A172 (cell line): Measurements from ENCODE around the gene DDB1. TPM values are rescaled to one million over a fixed set of nuclear protein-coding genes. Genes with fewer than 3 reads are reported as not detected.

Experiments
- DNase-seq: peaks from one replicate; pipeline ENCODE4 v3.0.0-alpha.2; 2015; ENCODE audit warnings: low spot score
- total RNA-seq: library from RNA; depleted of rRNA; stranded (reverse); fragments of >200 nt; shearing (Covaris generic); gene quantifications from 2 replicates; pipeline ENCODE4 v1.2.3, GENCODE V29; 2014

DDB1 gene
- total RNA-seq, 1 experiment from 2014 or later = 155 TPM

DNA sequence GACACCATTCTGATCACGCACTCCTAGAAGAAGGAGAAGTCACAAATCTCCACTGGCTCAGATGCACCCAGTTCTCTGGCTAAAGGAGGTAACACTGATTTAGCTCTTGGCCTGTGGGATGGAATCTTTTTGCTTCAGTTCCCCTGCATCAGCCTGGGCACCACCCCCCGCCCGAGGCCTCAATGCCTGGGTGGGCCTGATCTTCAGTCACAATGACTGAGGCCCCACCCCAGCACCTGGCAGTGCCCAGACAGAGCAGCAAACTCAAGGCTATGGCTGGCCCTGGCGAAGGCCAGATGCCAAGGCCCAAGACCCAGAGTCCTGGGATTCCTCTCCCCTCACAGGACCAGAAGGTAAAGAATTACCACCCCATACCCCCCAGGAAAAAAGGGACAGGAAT lies 23.8 kb upstream of the DDB1 start:
- DNase-seq = no peak

DNA sequence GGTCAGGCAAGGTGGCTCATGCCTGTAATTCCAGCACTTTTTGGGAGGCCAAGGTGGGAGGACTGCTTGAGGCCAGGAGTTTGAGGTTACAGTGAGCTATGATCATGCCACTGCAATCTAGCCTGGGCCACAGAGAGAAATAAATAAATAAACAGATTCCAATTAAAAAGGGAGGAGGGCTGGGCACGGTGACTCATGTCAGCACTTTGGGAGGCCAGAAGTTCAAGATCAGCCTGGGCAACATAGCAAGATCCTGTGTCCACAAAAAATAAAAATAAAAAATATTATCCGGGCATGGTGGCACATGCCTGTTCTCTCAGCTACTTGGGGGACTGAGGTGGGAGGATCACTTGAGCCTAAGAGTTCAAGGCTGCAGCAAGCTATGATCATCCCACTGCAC lies 21.3 kb upstream of the DDB1 start:
- DNase-seq = no peak

DNA sequence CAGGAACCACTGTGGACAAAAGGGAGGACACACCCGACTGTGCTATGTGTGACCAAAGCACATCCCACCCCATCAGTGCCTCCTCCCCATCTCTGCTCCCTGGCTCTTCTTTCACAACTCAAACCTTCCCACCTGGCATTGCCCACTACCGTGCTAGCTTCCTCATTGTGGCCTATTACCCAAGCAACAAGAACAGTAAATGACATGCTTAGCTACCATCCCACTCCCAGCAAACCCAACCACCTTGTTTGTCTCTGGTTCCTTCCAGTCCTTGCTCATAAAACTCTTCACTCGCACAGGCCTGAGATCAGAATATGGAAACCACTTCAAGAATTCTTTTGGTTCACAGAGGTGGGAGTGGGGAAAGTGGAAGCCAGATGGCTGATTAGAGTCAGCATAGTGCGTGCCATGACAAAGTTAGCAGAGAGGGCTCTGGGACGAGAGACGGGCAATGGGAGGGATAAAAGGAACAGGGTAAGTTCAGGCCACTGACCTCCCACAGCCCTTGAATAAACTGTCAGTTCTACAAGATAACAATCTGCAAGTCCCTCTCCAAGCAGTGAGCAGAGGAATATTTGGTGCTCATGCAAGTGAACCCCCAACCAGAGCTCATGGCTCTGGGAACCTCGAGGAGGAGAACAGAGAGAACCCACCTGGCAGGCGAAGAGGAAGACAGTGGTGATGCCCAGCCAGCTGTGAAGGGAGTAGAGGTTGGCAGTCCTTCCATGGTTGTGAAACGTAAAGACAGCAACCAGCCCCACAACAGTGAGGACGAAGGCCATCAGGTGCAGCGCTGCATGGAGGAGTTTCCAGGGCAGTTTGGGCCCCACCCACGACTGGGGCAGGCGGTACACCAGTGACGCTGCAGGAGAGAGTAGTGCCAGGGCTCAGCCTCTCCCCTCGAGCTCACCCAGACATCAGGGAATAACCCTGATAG lies 20.5 kb upstream of the DDB1 start:
- no peak for DNase-seq

DNA sequence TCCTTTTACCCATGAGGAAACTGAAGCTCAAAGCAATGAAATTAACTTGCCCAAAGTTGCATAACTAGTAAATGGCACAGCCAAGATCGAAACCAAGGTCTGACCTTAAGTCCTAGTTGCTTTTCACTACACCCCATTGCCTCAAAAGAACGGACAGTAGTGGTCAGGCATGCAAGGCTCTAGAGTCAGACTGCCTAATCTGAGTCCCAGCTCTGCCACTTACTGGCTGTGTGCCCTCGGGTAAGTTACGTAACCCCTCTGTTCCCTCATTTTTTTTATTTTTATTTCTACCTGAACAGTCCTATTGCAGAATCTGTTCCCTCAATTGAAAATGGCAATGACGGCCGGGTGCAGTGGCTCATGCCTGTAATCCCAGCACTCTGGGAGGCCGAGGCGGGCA lies 19.1 kb upstream of the DDB1 start:
- no peak for DNase-seq

DNA sequence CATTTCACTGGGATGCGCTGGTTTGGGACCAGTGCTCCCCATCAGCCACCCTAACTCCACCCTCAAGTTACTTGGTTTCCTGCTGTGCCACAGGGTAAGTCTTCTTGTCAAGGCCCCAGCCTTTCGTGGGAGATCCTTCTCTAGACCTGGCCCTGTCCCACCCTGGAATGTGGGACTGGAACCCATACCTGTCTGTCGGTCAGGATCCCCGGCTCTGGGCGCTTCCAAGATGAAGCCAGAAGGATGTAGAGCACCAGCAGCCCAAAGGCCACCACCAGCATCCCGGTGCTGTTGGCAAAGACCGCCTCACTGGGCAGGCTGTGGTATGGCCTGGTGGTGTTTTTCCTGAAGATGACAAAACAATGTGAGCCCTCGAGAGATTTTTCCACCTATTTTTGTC lies 17.9 kb upstream of the DDB1 start:
- DNase-seq = no peak

DNA sequence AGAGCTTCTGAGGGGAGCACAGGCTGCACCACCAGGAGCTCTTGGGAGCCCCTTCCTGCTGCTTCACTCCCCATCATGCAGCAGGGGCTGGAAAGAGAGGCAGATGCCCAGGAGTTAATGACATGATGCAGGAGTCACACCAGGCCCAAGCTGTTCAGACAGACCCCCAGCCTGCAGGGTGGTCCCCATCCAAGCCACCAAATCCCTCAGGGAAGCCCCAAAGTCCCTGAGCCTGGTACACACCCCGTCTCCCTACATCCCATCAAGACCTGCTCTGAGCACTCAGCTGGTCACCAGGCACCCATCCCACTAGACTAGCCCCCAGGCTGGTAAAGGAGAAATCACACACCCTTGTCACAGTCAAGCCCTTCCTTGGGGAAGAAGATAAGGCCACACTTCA lies 17.4 kb upstream of the DDB1 start:
- no peak for DNase-seq

DNA sequence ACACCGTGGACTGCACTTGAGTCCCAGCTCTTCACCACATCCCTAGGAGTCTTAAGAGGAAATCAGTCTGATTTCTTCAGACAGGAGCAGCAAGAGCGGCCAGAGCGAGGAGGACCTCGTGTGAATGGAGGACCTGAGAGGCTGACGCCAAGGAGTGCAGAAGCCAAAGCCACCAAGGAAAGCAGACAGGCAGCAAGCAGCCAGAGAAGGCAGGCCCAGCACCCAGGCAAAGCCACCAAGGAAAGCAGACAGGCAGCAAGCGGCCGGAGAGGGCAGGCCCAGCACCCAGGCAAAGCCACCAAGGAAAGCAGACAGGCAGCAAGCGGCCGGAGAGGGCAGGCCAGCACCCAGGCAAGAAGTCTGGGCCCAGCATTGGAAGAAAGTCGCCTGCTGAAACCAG lies 17.0 kb upstream of the DDB1 start:
- DNase-seq = no peak

DNA sequence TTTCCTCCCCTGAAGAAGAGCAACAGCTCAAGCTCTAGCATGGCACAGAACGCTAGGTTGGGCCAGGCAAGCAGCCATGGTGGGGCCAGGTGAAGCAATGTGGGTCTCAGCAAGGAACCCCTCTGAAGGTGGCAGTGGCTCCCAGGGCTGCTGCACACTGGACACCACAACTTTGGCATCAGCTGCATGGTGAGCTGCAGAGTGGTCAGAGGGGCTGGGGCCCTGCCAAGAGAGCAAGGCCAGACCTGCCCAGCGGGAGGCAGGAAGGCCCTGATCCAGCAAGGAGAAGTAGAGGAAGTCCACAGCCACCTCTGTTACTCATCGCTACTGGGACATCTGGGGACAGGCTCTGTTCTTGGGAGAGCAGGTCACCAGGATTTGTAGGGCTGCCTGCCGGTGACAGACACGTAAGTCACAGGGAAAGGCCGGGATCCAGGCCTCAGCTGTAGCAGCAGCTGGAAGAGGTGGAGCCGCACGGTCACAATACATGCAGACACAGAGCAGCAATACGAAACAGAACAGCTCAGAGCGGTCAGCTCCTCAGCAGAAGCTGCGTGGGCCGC lies 16.4 kb upstream of the DDB1 start:
- no peak for DNase-seq

DNA sequence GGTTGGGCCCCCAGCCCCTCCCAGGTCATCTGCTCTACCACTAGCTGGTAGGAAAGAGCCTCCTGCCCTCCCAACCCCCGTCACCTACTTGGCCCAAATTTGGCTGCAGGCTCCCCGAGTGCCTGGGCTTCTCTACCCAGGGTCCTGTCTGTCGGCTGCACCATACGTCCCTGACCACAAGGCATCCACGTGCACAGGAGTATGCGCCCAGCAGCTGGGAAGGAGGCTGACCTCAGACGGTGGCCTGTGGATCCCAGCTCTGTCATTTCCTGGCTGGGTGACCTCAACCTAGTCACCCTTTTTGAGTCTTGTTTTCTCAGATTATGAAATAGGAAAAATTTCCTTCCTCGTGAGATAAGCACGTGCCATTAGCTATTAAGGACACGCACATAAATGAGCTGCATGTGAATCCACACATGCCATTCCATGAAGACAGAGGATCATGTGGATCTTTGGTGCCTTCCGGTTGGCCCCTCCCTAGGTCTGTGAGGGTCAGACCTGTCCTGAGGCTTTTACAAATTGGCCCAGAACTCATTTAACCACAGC lies 15.1 kb upstream of the DDB1 start:
- no peak for DNase-seq

DNA sequence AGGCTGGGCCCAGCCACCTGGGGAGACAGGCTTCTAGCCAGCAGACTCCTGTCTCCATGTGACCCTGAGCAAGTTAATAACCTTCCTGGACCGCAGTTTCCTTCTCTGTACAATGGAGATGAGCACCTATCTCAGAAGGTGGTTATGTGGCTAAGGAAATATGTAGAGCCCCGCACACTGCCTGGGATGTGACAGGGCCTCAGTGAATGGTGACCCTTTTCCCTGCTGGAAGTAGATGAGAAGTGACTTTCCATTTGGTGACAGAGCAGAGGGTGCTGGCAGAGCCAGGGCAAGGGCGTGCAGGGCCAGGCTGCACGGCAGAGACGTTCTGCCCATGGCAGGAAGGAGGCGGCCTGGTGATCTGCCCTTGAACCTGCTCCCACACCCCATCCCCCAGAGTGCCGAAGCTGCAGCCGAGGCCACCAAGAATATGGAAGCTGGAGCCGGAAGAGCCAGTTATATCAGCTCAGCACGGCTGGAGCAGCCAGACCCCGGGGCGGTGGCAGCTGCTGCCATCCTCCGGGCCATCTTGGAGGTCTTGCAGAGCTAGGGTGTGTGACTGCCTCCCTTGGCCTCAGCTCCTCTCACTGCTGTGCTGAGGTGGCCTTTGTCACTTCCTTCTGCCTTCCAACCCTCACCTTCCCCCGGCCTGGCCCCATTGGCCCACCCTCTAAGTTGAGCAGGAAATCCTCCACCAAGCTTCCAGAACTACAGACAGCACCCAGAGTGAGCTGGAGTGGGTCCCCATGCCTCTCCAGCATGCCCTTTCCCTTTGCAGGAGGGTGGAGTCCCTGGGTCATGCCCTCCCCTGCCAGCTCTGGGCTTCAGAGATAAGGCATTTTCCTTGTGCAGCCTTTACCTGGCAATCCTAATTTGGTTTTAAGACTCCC lies 13.3 kb upstream of the DDB1 start:
- DNase-seq = no peak

DNA sequence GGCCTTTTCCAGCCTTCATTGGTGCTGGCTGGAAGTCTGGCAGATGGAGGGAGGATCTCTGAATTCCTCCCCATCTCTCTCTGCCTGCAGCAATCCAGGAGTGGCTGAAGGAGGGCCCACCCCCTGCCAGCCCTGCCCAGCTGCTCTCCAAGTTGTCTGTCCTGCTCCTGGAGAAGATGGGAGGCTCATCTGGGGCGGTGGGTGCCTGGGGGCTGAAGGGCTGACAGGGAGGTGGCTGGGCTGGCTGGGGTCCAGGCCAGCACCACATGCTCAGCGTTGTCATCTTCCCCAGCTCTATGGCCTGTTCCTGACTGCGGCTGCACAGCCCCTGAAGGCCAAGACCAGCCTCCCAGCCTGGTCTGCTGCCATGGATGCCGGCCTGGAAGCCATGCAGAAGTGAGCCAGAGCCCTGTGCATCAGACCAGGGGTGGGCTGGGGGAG lies 12.3 kb upstream of the DDB1 start:
- no peak for DNase-seq

DNA sequence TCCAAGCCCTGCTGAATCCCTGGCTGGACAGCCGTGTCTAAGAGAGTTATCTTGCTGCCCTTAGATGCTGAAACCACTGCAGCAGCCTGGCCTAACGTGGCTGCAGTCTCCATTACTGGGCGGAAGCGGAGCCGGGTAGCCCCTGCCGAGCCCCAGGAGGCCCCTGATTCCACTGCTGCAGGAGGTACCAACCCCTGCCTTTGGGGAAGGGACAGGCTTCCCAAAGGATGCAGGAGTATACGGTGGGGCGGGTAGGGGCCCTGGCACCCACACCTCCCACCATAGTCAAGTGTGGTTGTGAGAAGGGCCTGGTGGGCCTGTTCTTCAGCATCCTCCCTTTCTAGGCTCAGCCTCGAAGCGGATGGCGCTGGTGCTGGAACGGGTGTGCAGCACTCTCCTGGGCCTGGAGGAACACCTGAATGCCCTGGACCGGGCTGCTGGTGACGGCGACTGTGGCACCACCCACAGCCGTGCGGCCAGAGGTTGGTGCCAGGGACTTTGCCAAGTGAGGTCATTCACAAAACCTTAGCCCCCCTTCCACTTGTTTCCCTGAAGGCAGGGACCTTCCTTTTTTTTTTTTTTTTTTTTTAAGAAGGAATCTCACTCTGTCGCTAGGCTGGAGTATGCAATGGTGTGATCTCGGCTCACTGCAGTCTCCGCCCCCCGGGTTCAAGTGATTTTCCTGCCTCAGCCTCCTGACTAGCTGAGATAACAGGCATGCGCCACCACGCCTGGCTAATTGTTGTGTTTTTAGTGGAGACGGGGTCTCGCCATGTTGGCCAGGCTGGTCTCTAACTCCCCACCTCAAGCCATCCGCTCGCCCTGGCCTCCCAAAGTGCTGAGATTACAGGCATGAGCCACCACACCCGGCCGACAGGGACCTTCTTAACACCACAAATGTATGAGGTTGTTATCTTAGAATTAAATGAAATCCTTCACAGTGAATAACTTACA lies 11.2 kb upstream of the DDB1 start:
- DNase-seq = no peak

DNA sequence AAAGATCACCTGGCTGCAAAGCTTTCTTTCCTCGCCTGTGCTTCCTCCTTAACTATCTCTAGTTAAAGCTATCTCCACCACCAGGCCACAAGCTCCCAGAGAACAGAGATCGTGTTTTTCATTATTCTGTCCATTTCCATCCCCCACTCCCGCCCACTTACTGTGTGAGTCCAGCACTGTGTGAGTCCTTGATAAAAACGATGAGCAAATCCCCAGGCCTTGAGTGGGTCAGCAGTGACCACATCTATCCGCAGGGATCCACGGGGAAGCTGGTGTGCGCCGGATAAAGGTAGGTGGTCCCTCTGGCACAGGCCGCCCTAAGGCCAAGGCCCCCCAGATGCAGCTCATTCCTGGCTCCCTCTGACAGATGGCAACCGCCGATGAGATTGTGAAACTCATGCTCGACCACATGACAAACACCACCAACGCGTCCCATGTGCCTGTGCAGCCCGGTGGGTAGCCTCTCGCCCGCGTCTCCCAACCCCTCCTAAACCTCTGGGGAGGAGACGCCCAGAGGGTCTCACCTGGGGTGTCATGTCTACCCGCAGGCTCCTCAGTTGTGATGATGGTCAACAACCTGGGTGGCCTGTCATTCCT lies 9.4 kb upstream of the DDB1 start:
- no peak for DNase-seq

DNA sequence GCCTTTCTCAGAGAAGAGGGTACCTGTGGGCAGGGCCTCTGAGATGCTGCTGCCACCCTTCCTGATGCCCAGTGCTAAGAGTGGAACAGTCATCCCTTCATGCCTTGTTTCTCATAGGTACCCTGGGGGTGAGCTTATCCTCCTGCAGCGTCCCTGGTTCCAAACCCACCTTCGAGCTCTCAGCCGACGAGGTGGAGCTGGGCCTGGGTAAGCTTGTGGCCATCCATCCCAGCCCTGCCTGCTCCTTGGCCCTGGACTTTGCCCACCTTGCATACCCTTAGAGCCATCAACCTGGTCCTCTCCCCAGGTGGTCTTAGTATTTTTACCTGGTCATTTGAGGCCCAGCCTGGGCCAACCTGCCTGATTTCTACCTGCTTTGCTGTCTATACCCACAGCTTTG lies 8.8 kb upstream of the DDB1 start:
- DNase-seq = no peak

DNA sequence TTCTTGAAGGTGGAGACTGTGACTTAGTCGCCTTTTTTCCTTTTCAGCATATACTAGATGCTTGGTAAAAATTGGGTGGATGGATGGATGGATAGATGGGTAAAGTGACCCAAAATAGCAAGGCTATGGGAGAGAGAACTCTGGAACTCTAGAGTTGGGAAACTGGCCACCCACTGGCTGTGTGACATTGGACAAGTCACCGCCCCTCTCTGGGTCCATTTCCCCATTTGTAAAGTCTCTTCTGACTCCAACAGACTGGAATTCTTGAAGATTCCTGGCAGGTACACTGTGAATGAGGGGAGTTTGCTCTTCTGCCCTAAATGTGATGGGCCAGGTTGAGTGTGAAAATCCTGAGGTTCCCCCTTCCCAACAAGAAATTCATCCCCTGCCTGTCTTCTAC lies 8.1 kb upstream of the DDB1 start:
- DNase-seq = no peak

DNA sequence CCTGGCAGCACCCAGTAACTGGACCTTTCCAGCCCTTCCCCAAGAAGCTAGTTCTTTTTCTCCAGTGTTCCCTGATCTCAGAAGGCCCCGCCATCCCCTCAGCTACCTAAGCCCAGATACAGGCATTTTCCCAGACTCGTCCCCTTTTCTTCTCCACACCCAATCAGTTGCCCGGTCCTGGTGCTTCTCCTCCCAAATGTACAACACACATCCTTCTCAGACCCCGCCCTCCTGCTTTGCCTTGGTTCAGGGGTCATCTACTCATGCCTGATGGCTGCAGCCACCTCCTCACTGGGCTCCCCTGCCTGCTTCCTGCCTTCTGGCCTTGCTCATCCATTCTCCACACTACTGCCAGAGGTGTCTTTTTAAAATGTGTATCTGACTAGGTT lies 6.6 kb upstream of the DDB1 start:
- no peak for DNase-seq

DNA sequence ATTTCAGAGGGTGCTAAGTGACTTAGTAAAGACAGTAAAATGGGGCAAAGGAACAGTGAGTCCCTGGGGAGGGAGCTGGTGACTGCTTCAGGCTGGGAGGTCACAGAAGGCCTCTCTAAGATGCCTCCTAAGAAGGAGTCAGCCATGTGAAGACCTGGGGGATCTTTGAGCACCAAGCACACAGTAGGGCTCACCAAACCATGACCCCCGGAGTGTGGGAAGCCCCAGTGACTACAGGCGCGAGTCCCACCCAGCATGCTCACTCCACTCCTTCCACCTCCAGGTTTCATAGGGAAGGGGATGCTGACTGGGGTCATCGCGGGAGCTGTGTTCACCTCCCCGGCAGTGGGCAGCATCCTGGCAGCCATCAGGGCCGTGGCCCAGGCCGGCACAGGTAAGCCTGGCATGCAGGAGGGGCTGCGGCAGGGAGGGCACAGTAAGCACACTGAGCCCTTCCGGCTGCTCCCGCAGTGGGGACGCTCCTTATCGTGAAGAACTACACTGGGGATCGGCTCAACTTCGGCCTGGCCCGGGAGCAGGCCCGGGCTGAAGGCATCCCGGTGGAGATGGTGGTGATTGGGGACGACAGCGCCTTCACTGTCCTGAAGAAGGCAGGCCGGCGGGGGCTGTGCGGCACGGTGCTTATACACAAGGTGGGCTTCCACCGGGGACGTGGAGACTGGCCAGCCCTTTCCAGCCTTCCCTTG lies 6.0 kb upstream of the DDB1 start:
- no peak for DNase-seq

DNA sequence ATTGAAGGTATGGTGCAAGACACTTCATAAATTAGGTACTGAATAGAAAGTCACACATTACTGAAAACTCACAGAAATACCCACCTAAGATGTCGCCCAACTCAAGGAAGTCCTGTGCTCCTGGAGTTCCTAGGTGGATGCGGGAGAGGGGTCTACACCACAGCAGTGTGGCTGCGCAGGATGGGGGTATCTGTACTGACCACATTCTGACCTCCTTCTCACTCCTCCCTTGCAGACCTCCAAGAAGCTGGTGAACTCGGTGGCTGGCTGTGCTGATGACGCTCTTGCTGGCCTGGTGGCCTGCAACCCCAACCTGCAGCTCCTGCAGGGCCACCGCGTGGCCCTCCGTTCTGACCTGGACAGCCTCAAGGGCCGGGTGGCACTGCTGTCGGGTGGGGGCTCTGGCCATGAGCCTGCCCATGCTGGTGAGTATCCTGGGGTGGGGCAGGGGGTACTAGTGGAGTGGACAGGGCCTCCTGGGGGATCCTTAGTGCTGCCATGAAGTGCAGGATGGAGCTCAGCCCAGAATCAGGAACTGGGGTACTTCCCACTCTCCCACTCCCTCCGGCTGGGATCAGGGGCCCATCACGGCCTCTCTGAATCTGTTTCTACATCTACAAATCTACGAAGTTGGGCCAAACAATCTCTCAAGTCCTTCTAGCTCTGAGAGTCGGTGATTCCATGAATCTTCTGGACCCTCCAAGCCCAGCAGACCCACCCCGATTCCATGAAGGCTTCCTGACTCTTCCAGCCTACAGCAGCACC lies 5.0 kb upstream of the DDB1 start:
- no peak for DNase-seq
